Forelimb muscle (tissue), 1 donor: ENCODE measurements around the gene PLXNC1. TPM values are rescaled to one million over a fixed set of nuclear protein-coding genes. Genes with fewer than 3 reads are reported as not detected.

Source experiments
- DNase-seq: peaks from one replicate; pipeline ENCODE4 v3.0.0-alpha.2; 2013; ENCODE audit warnings: low read depth
- polyA plus RNA-seq: library from polyadenylated mRNA; unstranded; fragments of 120-200 nt; gene quantifications from one replicate; pipeline ENCODE4 v1.2.1, GENCODE V29; 2013; ENCODE audit not compliant: insufficient read length

PLXNC1 gene
- polyA plus RNA-seq, 1 donor = 16.7 TPM

GRCh38 chr12:94133964-94134795, 14.2 kb upstream of the PLXNC1 start:
- no peak for DNase-seq

GRCh38 chr12:94135896-94136295, 12.5 kb upstream of the PLXNC1 start:
- no peak for DNase-seq

- no peak for DNase-seq
Measured at GRCh38 chr12:94139816-94140215, 8.6 kb upstream of the PLXNC1 start.

DNA sequence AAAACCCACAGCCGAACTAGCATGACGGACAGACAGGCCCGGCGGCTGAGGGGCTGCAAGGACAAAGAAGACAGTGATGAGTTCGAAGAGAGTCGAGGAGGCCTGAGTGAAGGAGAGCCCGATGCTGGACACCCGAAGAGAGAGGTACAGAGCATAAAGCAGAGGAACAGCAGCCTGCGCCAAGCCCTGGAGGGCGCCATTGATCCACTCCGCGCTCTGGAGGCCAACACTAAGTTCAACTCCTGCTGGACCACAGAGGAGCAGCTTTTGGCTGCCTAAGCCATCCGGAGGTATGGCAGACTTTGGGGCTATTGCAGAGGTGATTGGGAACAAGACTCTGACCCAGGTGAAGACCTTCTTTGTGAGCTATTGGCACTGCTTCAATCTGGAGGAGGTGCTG, 7.8 kb upstream of the PLXNC1 start:
- no peak for DNase-seq

DNA sequence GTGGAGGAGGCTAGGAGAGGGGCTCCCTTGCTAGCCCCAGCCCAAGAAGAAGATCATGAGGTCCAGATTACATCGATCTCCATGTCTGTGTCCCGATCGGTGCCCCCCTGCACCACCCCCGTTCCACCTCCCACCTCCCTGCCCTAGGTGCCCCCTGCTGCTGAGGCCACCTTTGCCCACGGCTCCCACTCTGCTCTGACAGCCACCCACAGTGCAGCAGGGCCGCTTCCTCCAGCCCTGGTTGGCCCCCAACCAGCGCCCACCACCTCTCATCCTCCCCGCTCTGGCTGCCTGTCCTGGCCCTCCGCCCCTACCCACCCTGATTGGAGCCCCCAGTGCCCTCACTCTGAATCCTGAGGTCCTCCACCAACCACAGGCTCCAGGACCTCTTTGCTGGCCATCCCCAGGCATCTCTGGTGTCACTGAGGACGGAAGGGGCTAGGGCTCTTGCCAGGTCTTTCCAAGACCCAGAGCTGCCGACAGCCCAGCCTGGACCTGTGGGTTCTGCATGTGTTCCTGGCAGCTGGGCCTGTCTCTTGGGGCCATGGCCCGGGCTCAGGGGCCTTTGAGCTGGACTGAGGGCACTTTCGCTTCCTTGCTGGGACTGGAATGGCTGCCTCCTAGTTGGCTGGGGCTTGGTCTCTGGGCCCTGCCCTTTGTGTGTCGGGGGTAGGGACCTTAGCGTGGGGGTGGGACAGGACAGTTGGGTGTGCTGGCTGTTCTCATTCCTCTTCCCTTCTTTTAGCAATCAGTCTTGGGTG, 7.2 kb upstream of the PLXNC1 start:
- DNase-seq = no peak

DNA sequence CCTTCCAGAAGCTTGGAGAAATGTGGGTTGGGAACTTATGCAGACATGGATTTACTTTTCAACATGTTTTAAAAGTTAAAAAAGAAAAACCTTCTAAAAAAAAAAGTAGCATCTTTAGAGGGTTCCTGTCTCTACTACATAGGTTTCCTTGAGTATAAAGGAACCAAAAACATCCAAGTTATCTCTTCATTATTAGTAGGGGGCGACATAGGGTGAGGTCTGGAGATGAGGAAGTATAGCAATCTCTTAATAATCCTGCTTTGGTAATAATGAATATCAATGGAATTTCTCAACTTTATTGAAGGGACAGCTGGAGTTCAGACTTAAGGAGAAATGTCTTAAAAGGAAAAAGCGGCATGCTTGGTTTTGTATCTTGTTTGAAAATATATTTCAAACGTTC, 6.5 kb upstream of the PLXNC1 start:
- DNase-seq = no peak

GRCh38 chr12:94143438-94143837, 4.9 kb upstream of the PLXNC1 start:
- DNase-seq = no peak

GRCh38 chr12:94143951-94144350, 4.4 kb upstream of the PLXNC1 start:
- DNase-seq = no peak

DNA sequence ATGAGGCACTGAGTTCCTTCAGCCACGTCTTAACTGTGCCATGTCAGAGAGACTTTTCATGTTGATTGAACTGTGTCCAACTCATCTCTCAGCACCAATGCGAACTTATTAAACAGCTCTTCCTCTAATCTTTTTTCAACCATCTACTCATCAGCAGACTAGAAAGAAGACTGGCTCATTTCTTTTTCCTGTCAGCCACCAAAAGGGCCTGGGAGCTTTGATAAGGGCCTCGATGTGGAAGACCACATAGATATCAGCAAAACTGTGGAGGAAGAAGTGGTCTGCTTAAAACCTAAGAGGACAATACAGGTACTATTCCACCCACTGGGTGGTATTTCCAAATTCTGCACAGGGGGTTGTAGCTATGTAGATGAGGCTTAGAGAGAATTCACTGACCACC, 3.6 kb upstream of the PLXNC1 start:
- DNase-seq = no peak

- peak; percentile 56 for DNase-seq
Measured at GRCh38 chr12:94145191-94145983, 3.0 kb upstream of the PLXNC1 start.

- DNase-seq = no peak
Measured at GRCh38 chr12:94146166-94146936, 2.0 kb upstream of the PLXNC1 start.

DNA sequence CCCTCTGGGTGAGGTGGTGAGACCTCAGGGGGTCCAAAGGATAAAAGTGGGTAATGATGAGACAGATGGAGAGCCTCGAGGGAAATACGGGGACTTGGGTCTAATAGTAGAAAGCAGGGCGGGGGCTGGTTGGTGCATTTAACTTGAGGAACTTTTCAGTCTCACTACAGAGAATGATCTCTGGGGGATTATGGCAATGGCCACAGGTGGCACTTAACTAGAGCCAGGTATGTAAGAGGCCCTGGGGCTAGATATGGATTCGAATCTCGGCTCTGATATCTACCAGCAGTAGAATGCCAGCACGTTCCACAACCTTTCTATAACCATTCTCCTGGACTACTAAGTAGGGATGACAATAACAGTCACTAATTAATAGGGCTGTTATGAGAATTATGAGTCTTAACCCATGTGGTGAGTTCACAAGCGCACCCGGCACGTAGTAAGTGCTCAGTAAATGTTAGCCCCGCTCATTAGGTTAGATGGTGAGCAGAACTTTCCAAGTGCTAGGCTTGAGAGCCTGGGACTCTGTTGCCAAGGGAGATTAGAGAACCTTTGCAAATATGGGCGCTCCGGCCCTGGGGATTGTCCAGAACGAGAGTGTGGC, 888 bp upstream of the PLXNC1 start:
- no peak for DNase-seq

DNA sequence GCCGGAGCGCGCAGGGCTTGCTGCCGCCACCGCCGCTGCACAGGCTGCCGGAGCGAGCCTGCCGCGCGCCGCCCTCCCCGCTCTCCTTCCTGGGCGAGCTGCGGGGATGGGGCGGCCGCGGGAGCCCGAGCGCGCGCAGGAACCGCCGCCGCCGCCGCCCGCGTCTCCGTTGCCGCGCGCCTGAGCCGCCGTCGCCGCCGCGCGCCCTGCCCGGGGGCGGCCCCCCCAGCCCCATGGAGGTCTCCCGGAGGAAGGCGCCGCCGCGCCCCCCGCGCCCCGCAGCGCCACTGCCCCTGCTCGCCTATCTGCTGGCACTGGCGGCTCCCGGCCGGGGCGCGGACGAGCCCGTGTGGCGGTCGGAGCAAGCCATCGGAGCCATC, 352 bp downstream of the PLXNC1 start:
- DNase-seq = no peak

- DNase-seq = no peak
Measured at GRCh38 chr12:94149119-94149780, 873 bp downstream of the PLXNC1 start.

GRCh38 chr12:94149781-94150239, 1.4 kb downstream of the PLXNC1 start:
- DNase-seq = no peak

GRCh38 chr12:94150240-94151121, 2.1 kb downstream of the PLXNC1 start:
- DNase-seq = no peak

DNA sequence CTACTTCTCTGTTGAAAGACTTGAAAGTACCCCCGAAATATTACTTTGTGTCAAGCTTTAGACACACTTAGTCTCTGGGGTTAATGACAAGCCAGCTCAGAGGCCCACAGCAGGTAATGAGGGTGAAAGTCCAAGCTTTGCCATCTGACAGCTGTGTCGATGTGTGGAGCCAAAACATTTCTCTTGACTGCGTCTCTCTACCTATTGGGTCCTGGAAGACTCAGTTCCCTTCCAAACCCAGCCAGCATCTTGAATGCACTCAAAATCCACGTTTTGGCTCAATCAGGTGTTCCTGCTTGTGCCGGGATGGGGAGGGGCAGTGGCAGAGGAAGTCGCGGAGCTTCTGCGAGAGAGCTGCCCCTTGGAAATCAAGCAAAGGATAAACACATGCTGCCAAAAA, 3.2 kb downstream of the PLXNC1 start:
- no peak for DNase-seq

- DNase-seq = no peak
Measured at GRCh38 chr12:94152292-94153078, 4.1 kb downstream of the PLXNC1 start.

GRCh38 chr12:94157181-94157580, 8.8 kb downstream of the PLXNC1 start:
- DNase-seq = no peak
